NCI-H1092 treated with DMSO at 0.1 percent for 48 hours (cell line): ENCODE results near the gene CLDN18.

Experiments
- DNase-seq: peaks from one replicate; lab custom pipeline; 2025; lab: John Stamatoyannopoulos, UW

The CLDN18 gene

GRCh38 chr3:138027821-138028220, 17.9 kb downstream of the CLDN18 start:
- no peak for DNase-seq

GRCh38 chr3:138030734-138031280, 20.8 kb downstream of the CLDN18 start:
- DNase-seq, result no peak

GRCh38 chr3:138031536-138031935, 21.6 kb downstream of the CLDN18 start:
- no peak for DNase-seq

GRCh38 chr3:138032567-138032966, 22.6 kb downstream of the CLDN18 start:
- no peak for DNase-seq

GRCh38 chr3:138033202-138033691, 23.3 kb downstream of the CLDN18 start:
- no peak for DNase-seq

- no peak for DNase-seq
Observed at GRCh38 chr3:138034918-138035317, 25.0 kb downstream of the CLDN18 start.

- no peak for DNase-seq
Observed at GRCh38 chr3:138036572-138036971, 26.6 kb downstream of the CLDN18 start.

- DNase-seq, result no peak
Observed at GRCh38 chr3:138038725-138039462, 28.9 kb downstream of the CLDN18 start.

- DNase-seq, result no peak
Observed at GRCh38 chr3:138042043-138042442, 32.1 kb downstream of the CLDN18 start.

- DNase-seq, result no peak
Observed at GRCh38 chr3:138043266-138044029, 33.5 kb downstream of the CLDN18 start.

GRCh38 chr3:138046085-138046484, 36.1 kb downstream of the CLDN18 start:
- DNase-seq, result no peak

- DNase-seq, result no peak
Observed at GRCh38 chr3:138046955-138047354, 37.0 kb downstream of the CLDN18 start.

GRCh38 chr3:138047596-138048158, 37.7 kb downstream of the CLDN18 start:
- no peak for DNase-seq

GRCh38 chr3:138049157-138049919, 39.4 kb downstream of the CLDN18 start:
- no peak for DNase-seq

GRCh38 chr3:138051947-138052802, 42.2 kb downstream of the CLDN18 start:
- DNase-seq, result peak; percentile 9

- no peak for DNase-seq
Observed at GRCh38 chr3:138054057-138054456, 44.1 kb downstream of the CLDN18 start.

GRCh38 chr3:138057384-138057783, 47.4 kb downstream of the CLDN18 start:
- no peak for DNase-seq

- DNase-seq, result no peak
Observed at GRCh38 chr3:138059261-138059660, 49.3 kb downstream of the CLDN18 start.

- no peak for DNase-seq
Observed at GRCh38 chr3:138060792-138061191, 50.8 kb downstream of the CLDN18 start.

GRCh38 chr3:138062037-138062436, 52.1 kb downstream of the CLDN18 start:
- no peak for DNase-seq

- no peak for DNase-seq
Observed at GRCh38 chr3:138062626-138063025, 52.7 kb downstream of the CLDN18 start.
